ENCODE data around the gene GP5. TPM values are rescaled to one million over a fixed set of nuclear protein-coding genes. Genes with fewer than 3 reads are reported as not detected.

Gene GP5
- total and polyA plus RNA-seq, 9 of the 15 experiments (the other 6 are each of a cell fraction or from before 2014, with no cell fraction given) = 0.03 to 0.04 (median 0.04) TPM; not detected in 6

DNA sequence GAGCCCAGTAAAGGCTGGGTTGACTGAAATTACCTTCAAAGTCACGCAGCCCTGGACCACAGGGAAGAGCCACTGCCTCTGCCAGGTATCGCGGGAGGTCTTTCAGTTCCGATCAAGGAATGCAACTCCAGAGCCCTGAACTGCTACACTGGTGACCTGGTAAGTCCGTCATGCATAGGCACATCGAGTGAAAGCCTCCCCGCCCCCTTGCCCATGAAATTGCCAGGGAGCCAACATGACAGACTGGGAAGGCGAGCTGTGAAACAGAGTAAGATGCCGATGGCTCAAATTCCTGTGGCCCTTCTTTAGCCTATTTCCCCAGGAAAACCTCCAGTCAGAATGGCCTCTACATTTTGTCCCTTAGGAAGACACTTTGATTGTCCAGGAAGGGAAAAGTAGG, 2.3 kb upstream of the GP5 start:
- CTCF ChIA-PET (ENCODE audit: low intra/inter-chr PET ratio) = no interaction called here
- POLR2A ChIA-PET = interaction anchor here (0.6 kb wide), 1 partner anchor 15 kb away, joined by 3 read pairs; no protein-coding TSS in a partner anchor
- Histone ChIP-seq H3K4me3 (no peak overlapping the region), H4K20me1 (replicated peaks; ENCODE audit: control insufficient read depth, insufficient read depth, low read length) (no peaks in the 10 kb centered on the region), H3K4me2 (ENCODE audit: insufficient read depth, low read length) (no peak overlapping the region), H3K4me1 (replicated peaks in 1 of 2; ENCODE audit: control insufficient read depth in 2 of 2, insufficient read depth in 2 of 2, low read length in 2 of 2) (peaks cover 0 to 16% of the 10 kb centered on the region in 2 experiments; a peak in 3 of 5 replicates), H3K79me2 (ENCODE audit: control insufficient read depth, insufficient read depth, low read length) (no peaks in the 10 kb centered on the region), H3K9me3 (replicated peaks; ENCODE audit: control insufficient read depth, insufficient read depth, low read depth, low read length) (no peaks in the 10 kb centered on the region), H3K27me3 (ENCODE audit: control insufficient read depth in 2 of 2, insufficient read depth in 2 of 2, low read length in 2 of 2) (no peaks in the 10 kb centered on the region), H3K9ac (ENCODE audit: insufficient read depth in 1 of 2, low read depth in 2 of 2, low read length in 2 of 2) (peak overlapping the region in 1 of 2 experiments; percentile 59; a peak in 1 of 4 replicates), H3K9me1 (ENCODE audit: control insufficient read depth, insufficient read depth, low read length) (no peaks in the 10 kb centered on the region), H3K36me3 (ENCODE audit: control insufficient read depth, insufficient read depth, low read length) (peaks cover 25% of the 10 kb centered on the region), H2AFZ (ENCODE audit: low read depth, low read length) (no peak overlapping the region), H3K27ac (ENCODE audit: extremely low read depth, low read depth, low read length) (no peak overlapping the region)
- DNase-seq (ENCODE audit: extremely low read depth in 1 of 4, low spot score in 3 of 4) = no peak
- no peak for TF ChIP-seq ZKSCAN3 (CRISPR knock-in tag; IDR thresholded peaks at IDR 0.05)
- no peak for TF ChIP-seq EP300 (IDR thresholded peaks at IDR 0.05; ENCODE audit: low read length)
- TF ChIP-seq NELFE (IDR thresholded peaks at IDR 0.05; ENCODE audit: insufficient read depth, insufficient read length) = no peak
- TF ChIP-seq U2AF2 (optimal IDR thresholded peaks at IDR 0.05; ENCODE audit: low read depth, low read length) = no peak
- TF ChIP-seq RBM17 (IDR thresholded peaks at IDR 0.05; ENCODE audit: borderline replicate concordance, low read depth, low read length) = no peak
- TF ChIP-seq ZNF551 (CRISPR knock-in tag; IDR thresholded peaks at IDR 0.05) = no peak
- TF ChIP-seq PCBP2 (IDR thresholded peaks at IDR 0.05; ENCODE audit: low read depth, low read length, poor library complexity, severe bottlenecking) = no peak
- TF ChIP-seq FOXK2 (conservative IDR thresholded peaks at IDR 0.05 in 1 of 2, IDR thresholded peaks at IDR 0.05 in 1 of 2; ENCODE audit: low read depth in 2 of 2) = no peak
- TF ChIP-seq, protein P1, sequence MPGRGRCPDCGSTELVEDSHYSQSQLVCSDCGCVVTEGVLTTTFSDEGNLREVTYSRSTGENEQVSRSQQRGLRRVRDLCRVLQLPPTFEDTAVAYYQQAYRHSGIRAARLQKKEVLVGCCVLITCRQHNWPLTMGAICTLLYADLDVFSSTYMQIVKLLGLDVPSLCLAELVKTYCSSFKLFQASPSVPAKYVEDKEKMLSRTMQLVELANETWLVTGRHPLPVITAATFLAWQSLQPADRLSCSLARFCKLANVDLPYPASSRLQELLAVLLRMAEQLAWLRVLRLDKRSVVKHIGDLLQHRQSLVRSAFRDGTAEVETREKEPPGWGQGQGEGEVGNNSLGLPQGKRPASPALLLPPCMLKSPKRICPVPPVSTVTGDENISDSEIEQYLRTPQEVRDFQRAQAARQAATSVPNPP (IDR thresholded peaks at IDR 0.05; ENCODE audit: borderline replicate concordance, insufficient read depth, insufficient read length) = no peak
- TF ChIP-seq NR2C2 (CRISPR knock-in tag; IDR thresholded peaks at IDR 0.05) = no peak
- TF ChIP-seq NR2C2 (tag; IDR thresholded peaks at IDR 0.05) = no peak
- TF ChIP-seq EGR1 (conservative IDR thresholded peaks at IDR 0.05) = no peak
- TF ChIP-seq HINFP (tag; conservative IDR thresholded peaks at IDR 0.05; ENCODE audit: low read depth) = no peak
- TF ChIP-seq ZNF668 (CRISPR knock-in tag; IDR thresholded peaks at IDR 0.05) = no peak
- no peak for TF ChIP-seq TCF7L2 (IDR thresholded peaks at IDR 0.05; ENCODE audit: low read depth, low read length)
- no peak for TF ChIP-seq NCOA1 (IDR thresholded peaks at IDR 0.05; ENCODE audit: low read depth)
- no peak for TF ChIP-seq TFAM (CRISPR knock-in tag; conservative IDR thresholded peaks at IDR 0.05)
- TF ChIP-seq HCFC1 (IDR thresholded peaks at IDR 0.05; ENCODE audit: low read depth, low read length) = no peak
- TF ChIP-seq CREM (IDR thresholded peaks at IDR 0.05; ENCODE audit: low read depth) = no peak
- TF ChIP-seq RFX5 (IDR thresholded peaks at IDR 0.05; ENCODE audit: low read depth, low read length) = no peak
- no peak for FAIRE-seq
- no TSS peak for BruUV-seq (replicated peaks)
- intact Hi-C loops (cut with micrococcal nuclease) (no loop called here), in situ Hi-C loops (cut with MboI) (loop anchor here (5.0 kb wide), 1 partner anchor 64 kb away; no protein-coding TSS in a partner anchor)
- 89% methylated on average over 9 of the region's 9 CpGs for WGBS (ENCODE audit: insufficient coverage, low coverage, missing lambda C conversion rate)
- ATAC-seq = peak; percentile 12; the same call in 1 of the 3 replicates

All from K562 (cell line).